ENCODE measurements around the gene CDKN2B-AS1.

The CDKN2B-AS1 gene

DNA sequence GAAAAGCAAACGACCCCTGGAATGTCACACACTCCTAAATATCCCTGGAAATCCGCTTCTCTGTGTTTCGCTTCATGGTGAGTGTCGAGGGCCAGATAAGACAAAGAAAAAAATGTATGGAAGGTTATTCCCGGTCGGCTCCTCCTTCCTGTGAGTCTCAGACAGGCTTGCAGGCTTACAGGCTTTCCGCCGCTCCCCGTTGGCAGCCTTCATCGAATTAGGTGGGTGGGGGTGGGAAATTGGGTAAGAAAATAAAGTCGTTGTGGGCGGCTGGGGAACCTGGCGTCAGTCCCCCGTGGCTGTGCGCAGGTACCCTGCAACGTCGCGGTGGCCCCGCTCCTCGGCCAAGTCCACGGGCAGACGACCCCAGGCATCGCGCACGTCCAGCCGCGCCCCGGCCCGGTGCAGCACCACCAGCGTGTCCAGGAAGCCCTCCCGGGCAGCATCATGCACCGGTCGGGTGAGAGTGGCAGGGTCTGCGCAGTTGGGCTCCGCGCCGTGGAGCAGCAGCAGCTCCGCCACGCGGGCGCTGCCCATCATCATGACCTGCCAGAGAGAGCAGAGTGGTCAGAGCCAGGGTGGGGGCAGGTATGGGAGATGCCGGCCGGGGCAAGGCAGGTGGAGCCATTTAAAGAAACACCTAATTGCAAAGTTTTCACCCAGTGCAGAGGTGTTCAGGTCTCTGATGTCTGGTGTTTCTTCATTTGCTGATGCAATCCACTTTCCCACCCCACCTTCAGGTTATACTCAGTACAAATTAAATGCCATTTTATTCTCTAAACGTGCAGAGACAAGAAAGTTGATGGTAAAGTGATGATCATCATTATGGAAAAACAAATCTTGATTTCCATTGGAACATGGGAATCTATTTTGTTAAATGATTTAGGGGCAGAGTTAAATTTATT is 11.4 kb downstream of the CDKN2B-AS1 start:
- in situ Hi-C loops (cut with MboI; ENCODE audit: low sequenced_read_pairs) = no loop called here

DNA sequence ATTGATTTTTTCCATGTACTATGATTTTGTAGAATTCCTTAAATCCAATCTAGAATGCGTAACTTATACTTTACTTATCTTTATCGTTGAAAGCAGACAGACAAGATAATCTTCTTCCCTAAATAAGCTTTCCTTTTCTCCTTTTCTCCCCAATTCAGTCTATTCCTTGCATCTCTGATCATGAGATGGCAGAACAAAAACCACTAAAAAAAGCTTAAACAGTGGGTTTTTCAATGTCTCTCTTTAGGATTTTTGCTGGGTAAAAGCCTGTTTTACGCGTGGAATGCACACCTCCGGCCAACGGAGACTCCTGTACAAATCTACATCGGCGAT is 13.8 kb downstream of the CDKN2B-AS1 start:
- in situ Hi-C loops (cut with MboI; ENCODE audit: low sequenced_read_pairs) = no loop called here

GRCh38 chr9:22008717-22009505 is 14.3 kb downstream of the CDKN2B-AS1 start, which contains the start of gene CDKN2B:
Gene CDKN2B, minus strand, starts transcription at chr9:22009305. Its CDS starts 352 bp downstream, at chr9:22008953.
- in situ Hi-C loops (cut with MboI; ENCODE audit: low sequenced_read_pairs) = no loop called here

GRCh38 chr9:22009506-22009867 is 14.9 kb downstream of the CDKN2B-AS1 start:
- in situ Hi-C loops (cut with MboI; ENCODE audit: low sequenced_read_pairs) = no loop called here

DNA sequence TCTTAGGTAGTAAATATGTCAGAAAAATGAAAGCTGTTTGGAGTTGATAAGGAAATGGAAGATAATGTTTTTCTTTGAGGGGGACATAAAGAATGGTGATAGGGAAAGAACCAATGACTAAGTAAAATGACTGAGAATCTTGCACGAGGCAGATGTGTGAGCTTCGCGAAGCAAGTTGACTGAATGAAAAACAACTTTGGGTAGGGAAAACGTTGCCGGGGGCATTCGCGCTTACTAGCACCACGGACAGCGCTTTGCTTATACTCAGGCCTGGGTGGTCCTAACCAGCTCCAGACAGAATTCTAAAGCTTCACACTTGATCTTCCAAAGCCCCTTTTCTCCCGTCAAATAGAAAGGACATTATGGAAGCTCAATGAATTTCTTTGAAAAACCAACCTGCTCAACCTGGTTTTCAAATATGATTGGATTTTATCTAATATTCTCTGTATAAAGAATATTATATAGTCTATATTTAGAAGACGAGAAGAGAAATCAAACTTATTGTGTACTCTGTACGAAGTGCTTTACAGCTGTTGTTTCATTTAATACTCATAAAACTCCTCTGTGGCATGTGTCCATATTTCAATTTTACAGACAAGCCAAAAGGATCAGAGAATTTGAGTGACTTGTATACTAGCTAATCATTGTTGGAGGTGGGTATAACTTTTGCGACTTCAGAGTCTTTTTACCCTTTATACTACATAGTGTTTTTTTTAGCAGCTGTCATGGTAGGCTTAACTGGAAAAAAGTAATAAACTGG is 16.5 kb downstream of the CDKN2B-AS1 start:
- in situ Hi-C loops (cut with MboI; ENCODE audit: low sequenced_read_pairs) = no loop called here

GRCh38 chr9:22022396-22022795 is 27.8 kb downstream of the CDKN2B-AS1 start:
- in situ Hi-C loops (cut with MboI; ENCODE audit: low sequenced_read_pairs) = no loop called here

DNA sequence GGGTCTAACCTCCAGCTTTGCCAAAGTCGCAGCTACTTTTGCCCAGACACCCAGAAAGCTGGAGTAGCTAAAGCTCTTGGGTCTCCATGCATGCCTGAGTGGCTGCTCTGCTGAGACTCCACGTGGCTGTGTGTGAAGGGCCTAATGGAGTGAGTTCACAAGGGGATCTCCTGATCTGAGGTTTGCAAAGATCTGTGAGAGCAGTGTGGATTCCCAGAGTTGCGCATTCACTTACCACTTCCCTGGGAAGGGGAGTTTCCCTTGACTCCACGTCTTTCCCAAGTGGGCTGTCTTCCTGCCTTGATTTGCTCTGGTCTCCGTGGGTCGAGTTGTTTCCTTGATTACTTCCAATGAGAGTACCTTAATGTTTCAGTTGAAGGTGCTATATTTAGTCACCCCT is 32.1 kb downstream of the CDKN2B-AS1 start:
- in situ Hi-C loops (cut with MboI; ENCODE audit: low sequenced_read_pairs) = no loop called here

DNA sequence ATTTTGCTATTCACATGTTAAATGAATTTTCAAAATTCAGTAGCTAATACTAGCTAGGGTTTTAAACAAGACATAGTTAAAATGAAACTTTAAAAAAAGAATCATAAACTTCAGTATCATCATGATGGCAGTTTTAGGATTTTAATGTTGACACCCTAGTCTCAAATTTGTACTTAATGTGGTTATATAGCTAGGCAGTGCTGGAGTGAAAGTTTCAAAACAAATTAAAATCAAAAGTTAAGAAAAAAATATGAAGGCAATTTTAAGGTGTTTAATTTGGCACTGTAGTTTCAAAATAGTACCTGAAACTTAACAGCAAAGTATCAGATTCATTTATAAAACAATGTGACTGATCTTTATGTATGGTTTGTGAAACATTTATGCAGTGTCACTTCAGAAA is 33.8 kb downstream of the CDKN2B-AS1 start:
- in situ Hi-C loops (cut with MboI; ENCODE audit: low sequenced_read_pairs) = no loop called here

GRCh38 chr9:22029231-22029630 is 34.6 kb downstream of the CDKN2B-AS1 start:
- in situ Hi-C loops (cut with MboI; ENCODE audit: low sequenced_read_pairs) = no loop called here

GRCh38 chr9:22030101-22030598 is 35.6 kb downstream of the CDKN2B-AS1 start:
- in situ Hi-C loops (cut with MboI; ENCODE audit: low sequenced_read_pairs) = no loop called here

GRCh38 chr9:22031655-22032411 is 37.2 kb downstream of the CDKN2B-AS1 start:
- in situ Hi-C loops (cut with MboI; ENCODE audit: low sequenced_read_pairs) = no loop called here

DNA sequence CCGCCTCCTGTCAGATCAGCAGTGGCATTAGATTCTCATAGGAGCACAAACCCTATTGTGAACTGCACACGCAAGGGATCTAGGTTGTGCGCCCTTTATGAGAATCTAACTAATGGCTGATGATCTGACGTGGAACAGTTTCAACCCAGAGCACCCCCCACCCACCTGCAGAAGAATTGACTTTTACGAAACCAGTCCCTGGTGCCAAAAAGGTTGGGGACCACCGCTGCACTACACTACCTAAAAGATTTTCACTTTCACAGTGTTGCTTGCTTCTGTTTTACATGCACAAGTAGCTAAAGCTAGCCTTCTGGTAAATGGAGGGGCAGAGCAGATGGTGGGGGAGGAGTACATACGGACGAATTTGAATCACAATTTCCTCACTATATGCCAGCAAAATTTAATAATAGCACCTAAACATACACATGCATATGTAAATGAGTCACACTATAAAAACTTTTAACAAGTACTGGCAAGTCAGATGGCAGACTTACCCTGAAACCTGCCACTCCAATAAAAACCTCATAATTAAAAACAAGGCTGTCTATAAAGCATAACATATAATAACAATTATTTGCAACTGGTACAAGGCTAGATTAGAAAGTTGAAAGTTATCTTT is 38.5 kb downstream of the CDKN2B-AS1 start:
- in situ Hi-C loops (cut with MboI; ENCODE audit: low sequenced_read_pairs) = no loop called here

- in situ Hi-C loops (cut with MboI; ENCODE audit: low sequenced_read_pairs) = no loop called here
Measured at GRCh38 chr9:22035591-22036011, 41.0 kb downstream of the CDKN2B-AS1 start.

- in situ Hi-C loops (cut with MboI; ENCODE audit: low sequenced_read_pairs) = no loop called here
Measured at GRCh38 chr9:22036866-22037626, 42.5 kb downstream of the CDKN2B-AS1 start.

GRCh38 chr9:22037954-22038690 is 43.5 kb downstream of the CDKN2B-AS1 start:
- in situ Hi-C loops (cut with MboI; ENCODE audit: low sequenced_read_pairs) = no loop called here

GRCh38 chr9:22039258-22039657 is 44.7 kb downstream of the CDKN2B-AS1 start:
- in situ Hi-C loops (cut with MboI; ENCODE audit: low sequenced_read_pairs) = no loop called here

GRCh38 chr9:22040760-22041159 is 46.2 kb downstream of the CDKN2B-AS1 start:
- in situ Hi-C loops (cut with MboI; ENCODE audit: low sequenced_read_pairs) = no loop called here

DNA sequence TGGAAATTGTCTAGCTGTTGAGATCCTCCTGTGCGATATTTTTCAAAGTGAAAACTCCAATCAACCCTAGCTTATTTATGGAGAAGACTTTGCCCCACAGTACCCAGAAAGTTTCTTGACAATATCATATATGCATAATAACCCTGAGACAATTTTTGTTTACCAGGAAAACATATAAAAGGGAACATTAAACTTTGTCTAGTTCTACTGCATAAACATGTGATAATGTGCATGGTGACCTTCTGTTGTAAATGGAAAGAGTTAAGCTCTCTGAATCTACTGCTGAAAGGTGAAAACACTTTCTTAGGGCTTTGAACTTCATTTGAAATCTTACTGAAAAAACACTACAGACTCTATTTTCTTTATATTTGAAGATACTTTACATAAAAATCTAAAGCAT is 46.8 kb downstream of the CDKN2B-AS1 start:
- in situ Hi-C loops (cut with MboI; ENCODE audit: low sequenced_read_pairs) = no loop called here

DNA sequence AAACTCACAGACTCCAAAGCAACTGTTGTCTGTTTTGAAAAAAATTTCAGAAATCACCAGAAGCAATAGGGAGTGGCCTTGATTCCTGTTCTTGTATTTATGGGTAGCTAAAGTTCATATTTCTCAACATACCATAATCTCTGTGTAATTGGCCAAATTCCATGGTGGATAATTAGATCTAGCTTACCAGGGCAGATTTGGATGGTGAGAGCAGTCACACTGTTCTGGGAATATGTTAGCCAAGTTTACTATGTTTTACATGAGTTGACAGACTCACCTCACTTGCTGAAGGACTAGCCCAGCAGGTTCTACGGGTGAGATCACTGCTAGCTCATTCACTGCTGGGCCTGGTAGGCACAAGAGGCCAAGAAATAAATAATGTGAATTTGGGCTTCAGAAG is 47.2 kb downstream of the CDKN2B-AS1 start:
- in situ Hi-C loops (cut with MboI; ENCODE audit: low sequenced_read_pairs) = no loop called here
